ENCODE results near the gene DYNC2LI1.

Gene DYNC2LI1

DNA sequence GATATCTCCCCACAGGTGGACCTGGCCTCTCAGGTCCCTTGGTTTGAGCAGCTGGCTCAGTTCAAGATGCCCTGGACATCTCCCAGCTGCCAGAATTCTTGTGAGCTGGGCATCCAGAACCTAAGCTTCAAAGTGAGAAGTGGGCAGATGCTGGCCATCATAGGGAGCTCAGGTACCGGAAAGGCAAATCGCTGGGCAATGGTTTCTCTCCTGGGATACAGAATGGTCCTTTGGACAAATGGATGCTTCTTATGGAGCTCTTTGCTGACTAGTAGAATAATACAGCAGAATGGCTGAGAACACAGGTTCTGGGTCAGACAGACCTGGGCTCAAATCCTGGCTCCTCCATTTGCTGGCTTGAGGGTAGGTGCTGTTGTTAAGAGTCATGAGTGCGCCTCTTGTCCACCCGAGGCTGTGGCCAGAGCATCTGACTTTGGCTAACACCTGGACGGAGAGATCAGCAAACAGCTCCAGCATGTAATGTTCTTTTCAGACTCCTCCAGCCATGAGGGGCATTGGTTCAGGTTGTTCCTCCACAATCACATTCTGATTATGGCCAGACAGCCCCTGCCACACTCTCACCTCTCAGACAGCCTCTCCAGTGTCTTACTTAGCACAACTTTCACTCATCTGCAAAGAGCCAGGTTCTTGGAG is 72.4 kb downstream of the DYNC2LI1 start:
- FAIRE-seq: no peak
- TF ChIP-seq POLR2A (IDR thresholded peaks at IDR 0.05; ENCODE audit: low read depth, low read length) (no peak), POU2F2 (IDR thresholded peaks at IDR 0.05; ENCODE audit: low read depth, low read length) (no peak), TAF1 (IDR thresholded peaks at IDR 0.05; ENCODE audit: low read depth, low read length) (no peak), SPI1 (IDR thresholded peaks at IDR 0.05; ENCODE audit: low read depth, low read length) (no peak), POLR2AphosphoS5 (IDR thresholded peaks at IDR 0.05; ENCODE audit: low read depth, low read length) (no peak), PAX5 (IDR thresholded peaks at IDR 0.05; ENCODE audit: insufficient read depth, low read length, severe bottlenecking) (no peak)
- no peak for DNase-seq (ENCODE audit: insufficient read length, low spot score)

- no peak for FAIRE-seq
- TF ChIP-seq SPI1 (IDR thresholded peaks at IDR 0.05; ENCODE audit: low read depth, low read length): peak; percentile 70
- TF ChIP-seq POU2F2 (IDR thresholded peaks at IDR 0.05; ENCODE audit: low read depth, low read length): no peak
- no peak for DNase-seq (ENCODE audit: insufficient read length, low spot score)
Observed at GRCh38 chr2:43848214-43848613, 74.4 kb downstream of the DYNC2LI1 start.

DNA sequence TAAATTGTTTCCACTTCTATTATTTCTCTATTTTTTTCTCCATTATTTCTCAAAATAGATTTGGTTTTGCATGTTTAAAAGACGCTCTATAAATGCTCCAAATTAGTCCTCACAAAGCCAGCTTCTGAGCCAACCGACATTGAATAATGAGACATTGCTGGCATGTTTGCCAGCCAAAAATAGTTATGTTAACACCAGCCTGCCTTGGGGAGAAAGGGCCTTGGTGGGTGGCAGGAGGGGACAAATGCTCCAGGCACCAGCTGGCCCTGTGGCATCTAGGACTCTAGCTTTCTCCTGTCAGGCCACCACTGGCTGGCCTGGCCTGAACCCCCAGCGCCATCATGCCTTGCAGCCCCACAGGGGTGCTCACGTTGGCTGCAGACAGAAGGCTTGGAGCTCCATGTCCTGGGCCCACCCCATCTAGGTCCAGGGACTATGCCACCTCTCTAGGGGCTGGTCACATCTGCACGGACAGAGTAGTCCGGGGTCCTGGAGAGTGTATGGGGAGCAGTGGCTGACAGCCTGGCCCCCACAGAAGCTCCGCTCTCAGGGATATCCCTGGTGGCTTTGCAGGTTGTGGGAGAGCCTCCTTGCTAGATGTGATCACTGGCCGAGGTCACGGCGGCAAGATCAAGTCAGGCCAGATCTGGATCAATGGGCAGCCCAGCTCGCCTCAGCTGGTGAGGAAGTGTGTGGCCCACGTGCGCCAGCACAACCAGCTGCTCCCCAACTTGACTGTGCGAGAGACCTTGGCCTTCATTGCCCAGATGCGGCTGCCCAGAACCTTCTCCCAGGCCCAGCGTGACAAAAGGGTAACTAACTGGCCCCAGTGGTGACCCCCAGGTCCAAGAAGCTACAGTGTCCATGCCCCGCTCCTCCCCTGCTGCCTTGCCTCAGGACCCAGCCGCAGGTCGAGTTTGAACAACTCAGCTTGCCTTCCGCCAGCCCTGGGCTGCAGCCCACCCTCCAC is 77.5 kb downstream of the DYNC2LI1 start:
- DNase-seq (ENCODE audit: insufficient read length, low spot score) (no peak), FAIRE-seq (no peak)
- no peak for TF ChIP-seq POU2F2 (IDR thresholded peaks at IDR 0.05; ENCODE audit: low read depth, low read length)
- TF ChIP-seq SPI1 (IDR thresholded peaks at IDR 0.05; ENCODE audit: low read depth, low read length): no peak
- no peak for TF ChIP-seq POLR2AphosphoS5 (IDR thresholded peaks at IDR 0.05; ENCODE audit: low read depth, low read length)
- no peak for TF ChIP-seq TAF1 (IDR thresholded peaks at IDR 0.05; ENCODE audit: low read depth, low read length)
- no peak for TF ChIP-seq POLR2A (IDR thresholded peaks at IDR 0.05; ENCODE audit: low read depth, low read length)
- TF ChIP-seq PAX5 (IDR thresholded peaks at IDR 0.05; ENCODE audit: insufficient read depth, low read length, severe bottlenecking): no peak

DNA sequence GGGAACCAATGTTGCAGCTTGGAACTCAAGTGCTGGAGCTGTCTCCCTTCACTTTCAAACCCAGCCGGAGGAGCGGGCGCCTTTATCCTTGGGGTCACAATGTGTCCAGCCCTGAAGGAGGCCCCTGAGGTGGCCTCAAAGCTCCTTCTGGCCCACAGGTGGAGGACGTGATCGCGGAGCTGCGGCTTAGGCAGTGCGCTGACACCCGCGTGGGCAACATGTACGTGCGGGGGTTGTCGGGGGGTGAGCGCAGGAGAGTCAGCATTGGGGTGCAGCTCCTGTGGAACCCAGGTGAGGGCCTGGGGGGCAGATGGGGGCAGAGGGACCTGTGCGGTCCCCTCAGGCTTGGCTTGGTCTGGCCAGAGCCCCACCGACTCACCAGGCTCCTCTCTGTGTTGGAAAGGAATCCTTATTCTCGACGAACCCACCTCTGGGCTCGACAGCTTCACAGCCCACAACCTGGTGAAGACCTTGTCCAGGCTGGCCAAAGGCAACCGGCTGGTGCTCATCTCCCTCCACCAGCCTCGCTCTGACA is 78.4 kb downstream of the DYNC2LI1 start:
- FAIRE-seq (no peak), DNase-seq (ENCODE audit: insufficient read length, low spot score) (no peak)
- TF ChIP-seq POLR2A (IDR thresholded peaks at IDR 0.05; ENCODE audit: low read depth, low read length) (no peak), POU2F2 (IDR thresholded peaks at IDR 0.05; ENCODE audit: low read depth, low read length) (no peak), PAX5 (IDR thresholded peaks at IDR 0.05; ENCODE audit: insufficient read depth, low read length, severe bottlenecking) (no peak), POLR2AphosphoS5 (IDR thresholded peaks at IDR 0.05; ENCODE audit: low read depth, low read length) (no peak), SPI1 (IDR thresholded peaks at IDR 0.05; ENCODE audit: low read depth, low read length) (no peak), TAF1 (IDR thresholded peaks at IDR 0.05; ENCODE audit: low read depth, low read length) (no peak)

DNA sequence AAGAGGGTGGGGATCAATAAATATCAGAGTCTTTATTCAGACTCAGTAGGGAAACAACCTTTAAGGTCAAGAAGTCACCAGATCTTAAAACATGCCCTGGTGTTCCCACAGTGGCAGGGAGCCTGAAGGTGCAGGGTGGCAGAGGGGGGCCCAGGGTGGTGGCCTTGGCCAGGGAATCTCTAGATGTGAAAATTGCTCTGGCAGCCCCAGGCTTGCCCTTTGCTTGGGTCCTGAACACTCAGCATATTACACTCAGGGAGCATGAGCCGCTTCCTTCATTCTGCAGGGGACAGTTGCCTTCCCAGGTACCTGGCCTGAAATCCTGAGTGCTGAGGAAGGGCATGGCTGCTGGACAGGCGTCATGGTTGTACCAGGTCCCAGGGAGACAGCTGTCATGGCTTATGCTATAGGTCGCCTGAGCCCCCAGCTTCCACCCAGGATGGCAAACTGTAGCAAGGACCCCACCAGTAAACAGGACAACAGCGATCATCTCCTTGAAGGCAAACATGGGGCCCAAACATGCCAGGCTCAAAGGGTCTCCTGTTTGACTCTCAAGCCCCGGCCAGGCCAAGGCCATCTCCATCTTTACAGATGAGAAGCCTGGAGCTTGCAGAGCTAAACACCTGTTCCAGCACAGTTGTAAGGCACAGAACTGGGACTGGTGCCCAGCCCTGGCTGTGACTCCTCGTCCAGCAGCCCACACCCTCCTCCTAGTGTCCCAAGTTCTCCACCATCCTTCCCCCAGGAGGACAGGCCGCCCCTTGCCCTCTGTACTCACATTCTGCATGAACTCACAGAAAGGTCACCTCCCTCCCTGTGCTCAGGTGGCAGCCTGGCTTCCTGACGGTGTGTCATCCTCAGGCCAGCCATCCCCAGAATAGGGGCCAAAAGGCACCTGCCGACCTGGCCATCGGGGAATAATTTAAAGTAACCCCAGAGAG is 79.6 kb downstream of the DYNC2LI1 start:
- FAIRE-seq: no peak
- no peak for TF ChIP-seq PAX5 (IDR thresholded peaks at IDR 0.05; ENCODE audit: insufficient read depth, low read length, severe bottlenecking)
- no peak for TF ChIP-seq SPI1 (IDR thresholded peaks at IDR 0.05; ENCODE audit: low read depth, low read length)
- no peak for TF ChIP-seq POU2F2 (IDR thresholded peaks at IDR 0.05; ENCODE audit: low read depth, low read length)
- TF ChIP-seq TAF1 (IDR thresholded peaks at IDR 0.05; ENCODE audit: low read depth, low read length): no peak
- TF ChIP-seq POLR2AphosphoS5 (IDR thresholded peaks at IDR 0.05; ENCODE audit: low read depth, low read length): no peak
- no peak for TF ChIP-seq POLR2A (IDR thresholded peaks at IDR 0.05; ENCODE audit: low read depth, low read length)
- DNase-seq (ENCODE audit: insufficient read length, low spot score): no peak

GRCh38 chr2:43854671-43855070 is 80.8 kb downstream of the DYNC2LI1 start:
- FAIRE-seq: no peak
- no peak for DNase-seq (ENCODE audit: insufficient read length, low spot score)
- no peak for TF ChIP-seq PAX5 (IDR thresholded peaks at IDR 0.05; ENCODE audit: insufficient read depth, low read length, severe bottlenecking)
- no peak for TF ChIP-seq POU2F2 (IDR thresholded peaks at IDR 0.05; ENCODE audit: low read depth, low read length)
- TF ChIP-seq SPI1 (IDR thresholded peaks at IDR 0.05; ENCODE audit: low read depth, low read length): no peak
- TF ChIP-seq POLR2AphosphoS5 (IDR thresholded peaks at IDR 0.05; ENCODE audit: low read depth, low read length): no peak
- no peak for TF ChIP-seq POLR2A (IDR thresholded peaks at IDR 0.05; ENCODE audit: low read depth, low read length)
- no peak for TF ChIP-seq TAF1 (IDR thresholded peaks at IDR 0.05; ENCODE audit: low read depth, low read length)

DNA sequence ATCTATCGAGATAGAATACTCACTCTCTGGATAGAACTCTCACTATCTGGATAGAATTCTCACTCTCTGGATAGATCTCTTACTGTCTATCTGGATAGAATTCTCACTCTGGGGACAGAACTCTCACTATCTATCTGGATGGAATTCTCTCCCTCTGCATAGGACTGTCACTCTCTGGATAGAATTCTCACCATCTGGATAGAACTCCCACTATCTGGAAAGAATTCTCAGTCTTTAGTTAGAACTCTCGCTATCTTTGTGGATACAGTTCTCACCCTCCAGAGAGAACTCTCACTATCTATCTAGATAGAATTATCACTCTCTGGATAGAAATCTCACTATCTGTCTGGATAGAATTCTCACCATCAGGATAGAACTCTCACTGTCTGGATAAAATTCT is 81.5 kb downstream of the DYNC2LI1 start:
- TF ChIP-seq POLR2AphosphoS5 (IDR thresholded peaks at IDR 0.05; ENCODE audit: low read depth, low read length) (no peak), POU2F2 (IDR thresholded peaks at IDR 0.05; ENCODE audit: low read depth, low read length) (no peak)
- no peak for FAIRE-seq

More for the DNA sequence above, 81.5 kb downstream of the DYNC2LI1 start:
- no peak for DNase-seq (ENCODE audit: insufficient read length, low spot score)

All from GM12891 (cell line).